Kidney (tissue), 14 donors: ENCODE data around the gene MTMR2. TPM values are rescaled to one million over a fixed set of nuclear protein-coding genes. Genes with fewer than 3 reads are reported as not detected.

ENCODE experiments used
- DNase-seq, 5 donors: peaks; one replicate each; pipeline ENCODE4 v3.0.0-alpha.2; 2013 to 2020
- FAIRE-seq: peaks from 2 replicates; lab custom pipeline; 2012; peaks lifted over from hg19 to GRCh38; lab: Jason Lieb, UNC
- H3K27ac ChIP-seq, 2 donors: one replicate each; pipeline ENCODE4 v1.7.0; 2013; ENCODE audit warnings: low read depth in 2 of 2, low read length in 2 of 2, inconsistent platforms in 1 of 2
- H3K27me3 ChIP-seq: one replicate; pipeline ENCODE4 v1.7.1; 2013; ENCODE audit warnings: low read length, inconsistent platforms; ENCODE audit not compliant: control insufficient read depth, insufficient read depth
- H3K36me3 ChIP-seq, 3 donors: one replicate each; pipeline versions ENCODE4 v1.7.0 to v1.7.1; 2013; ENCODE audit warnings: low read length in 3 of 3, control low read depth in 1 of 3, inconsistent platforms in 1 of 3; ENCODE audit not compliant: insufficient read depth in 3 of 3, control insufficient read depth in 2 of 3
- H3K4me1 ChIP-seq, 3 donors: one replicate each; pipeline versions ENCODE4 v1.7.0 to v1.7.1; 2013; ENCODE audit warnings: low read length in 3 of 3, inconsistent platforms in 1 of 3, low read depth in 1 of 3; ENCODE audit not compliant: control insufficient read depth in 2 of 3, insufficient read depth in 2 of 3
- H3K4me3 ChIP-seq, 3 donors: one replicate each; pipeline versions ENCODE4 v1.7.0 to v1.8.1; 2013; ENCODE audit warnings: low read length in 3 of 3, control low read depth in 1 of 3, inconsistent platforms in 1 of 3
- H3K9ac ChIP-seq, 3 donors: one replicate each; pipeline versions ENCODE4 v1.7.0 to v1.7.1; 2013; ENCODE audit warnings: low read length in 3 of 3, control low read depth in 1 of 3, inconsistent platforms in 1 of 3
- H3K9me3 ChIP-seq, 3 donors: one replicate each; pipeline versions ENCODE4 v1.7.0 to v1.7.1; 2013; ENCODE audit warnings: low read length in 3 of 3, control low read depth in 1 of 3, inconsistent platforms in 1 of 3; ENCODE audit not compliant: control insufficient read depth in 2 of 3, insufficient read depth in 1 of 3
- CTCF ChIP-seq: IDR thresholded peaks from 3 replicates; pipeline ENCODE4 v1.5.1; 2012; ENCODE audit warnings: mild to moderate bottlenecking, moderate library complexity, borderline replicate concordance; ENCODE audit not compliant: insufficient read depth; ENCODE audit errors: extremely low read depth
- intact Hi-C: fragments of 100-400 bp; cut with DNase I; formaldehyde crosslinking; loops from one replicate; pipeline ENCODE4 v1.11.1; 2022
- polyA plus RNA-seq: library from polyadenylated mRNA; stranded (reverse); fragments of 350-450 nt; fragmentation: Illumina TruSeq; extraction: RNeasy Lipid Tissue Mini Kit (QIAGEN cat#74804); gene quantifications from one replicate; pipeline ENCODE4 v1.2.3, GENCODE V29; 2014; ENCODE audit warnings: low read depth, low replicate concordance; ENCODE audit not compliant: insufficient read depth
- total RNA-seq: library from RNA; stranded (reverse); fragmentation: NEBNext Ultra II Directional; extraction: Animal tissue kit (Norgen Biotek cat#: 25700); gene quantifications from one replicate; pipeline ENCODE4 v1.2.1, GENCODE V29; 2021
- donor health status: control.
- donor health status: control.
- donor health status: control.
- donor health status: control.
- donor health status: control.
- donor health status: DM: yes; HTN: yes; CAD: no.
- donor health status: Normal renal cell carcinoma (clear cell type).

The MTMR2 gene
- total and polyA plus RNA-seq, 2 donors from 2014 or later, result 17.4 to 37.4 TPM

GRCh38 chr11:95925011-95925410 is 1.1 kb upstream of the MTMR2 start:
- Histone ChIP-seq H3K27me3 (no peaks in the 10 kb centered on the region), H3K4me3 (peak overlapping the region; percentile 87 to 93 (median 87)), H3K9me3 (no peaks in the 10 kb centered on the region), H3K4me1 (peaks cover 0 to 5% (median 3%) of the 10 kb centered on the region in 3 donors), H3K27ac (no peak overlapping the region), H3K9ac (peak overlapping the region in 2 of 3 donors; percentile 76 to 90), H3K36me3 (no peaks in the 10 kb centered on the region)
- TF ChIP-seq CTCF, result no peak
- DNase-seq (peak in 2 of 5 donors; percentile 8 to 24), FAIRE-seq (no peak)
- intact Hi-C loops, result no loop called here

GRCh38 chr11:95924414-95924760 is 480 bp upstream of the MTMR2 start:
- DNase-seq (peak in 1 of 5 donors; percentile 64), FAIRE-seq (no peak)
- no peak for TF ChIP-seq CTCF
- H3K4me1 ChIP-seq, result peaks cover 0 to 5% (median 3%) of the 10 kb centered on the region in 3 donors
- no peaks in the 10 kb centered on the region for H3K9me3 ChIP-seq
- H3K4me3 ChIP-seq, result peak overlapping the region; percentile 87 to 93 (median 87)
- no peaks in the 10 kb centered on the region for H3K36me3 ChIP-seq
- intact Hi-C loops, result no loop called here
- peak overlapping the region; percentile 93 to 96 for H3K27ac ChIP-seq
- peak overlapping the region; percentile 76 to 99 (median 90) for H3K9ac ChIP-seq
- H3K27me3 ChIP-seq, result no peaks in the 10 kb centered on the region

DNA sequence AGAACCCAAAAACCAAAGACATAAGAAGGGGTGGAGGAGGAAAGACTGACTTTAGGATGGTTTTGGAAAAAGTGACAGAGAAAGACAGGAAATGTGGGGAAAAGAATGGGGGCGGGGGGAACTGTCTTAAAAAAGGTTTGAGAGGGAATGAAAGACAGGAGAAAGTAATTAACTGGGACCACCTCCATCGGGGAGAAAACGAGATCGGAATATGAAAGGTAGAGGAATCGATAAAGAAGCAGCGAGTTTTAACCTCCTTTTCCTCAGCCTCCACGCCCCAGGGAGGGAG is 524 bp downstream of the MTMR2 start:
- no peak for TF ChIP-seq CTCF
- no peak for DNase-seq
- peak overlapping the region; percentile 76 to 99 (median 90) for H3K9ac ChIP-seq
- peak overlapping the region; percentile 87 to 93 (median 87) for H3K4me3 ChIP-seq
- intact Hi-C loops, result no loop called here
- peaks cover 0 to 5% (median 3%) of the 10 kb centered on the region in 3 donors for H3K4me1 ChIP-seq
- no peaks in the 10 kb centered on the region for H3K27me3 ChIP-seq
- H3K27ac ChIP-seq, result peak overlapping the region; percentile 93 to 96
- H3K36me3 ChIP-seq, result no peaks in the 10 kb centered on the region
- no peak for FAIRE-seq
- H3K9me3 ChIP-seq, result no peaks in the 10 kb centered on the region
